H9 (cell line): ENCODE results near the gene GYS1. TPM values are rescaled to one million over a fixed set of nuclear protein-coding genes. Genes with fewer than 3 reads are reported as not detected.
A peak's percentile ranks its signal among the peaks of the same experiment; 100 is the strongest.

Source experiments
- DNase-seq: peaks from one replicate; pipeline ENCODE4 v3.0.0-alpha.2; 2017
- H2AFZ ChIP-seq: one replicate; pipeline ENCODE4 v1.6.1; 2013; ENCODE audit warnings: mild to moderate bottlenecking, low read length, control low read depth, moderate library complexity
- H2AK5ac ChIP-seq: 2 replicates; pipeline ENCODE4 v1.6.1; 2013; ENCODE audit warnings: low read length, control low read depth, mixed read lengths; ENCODE audit not compliant: insufficient read length
- H2BK120ac ChIP-seq: one replicate; pipeline ENCODE4 v1.6.1; 2013; ENCODE audit warnings: low read depth, mild to moderate bottlenecking, low read length, control low read depth, inconsistent platforms; ENCODE audit not compliant: poor library complexity, severe bottlenecking
- H2BK12ac ChIP-seq: 2 replicates; pipeline ENCODE4 v1.6.1; 2013; ENCODE audit warnings: low read length, control low read depth, mixed read lengths, low read depth; ENCODE audit not compliant: insufficient read length
- H2BK15ac ChIP-seq: 2 replicates; pipeline ENCODE4 v1.6.1; 2013; ENCODE audit warnings: low read depth, low read length, control low read depth
- H2BK20ac ChIP-seq: one replicate; pipeline ENCODE4 v1.6.1; 2013; ENCODE audit warnings: low read depth, mild to moderate bottlenecking, low read length, control low read depth, inconsistent platforms; ENCODE audit not compliant: poor library complexity, severe bottlenecking
- H2BK5ac ChIP-seq: 2 replicates; pipeline ENCODE4 v1.6.1; 2013; ENCODE audit warnings: low read length, control low read depth, mixed read lengths; ENCODE audit not compliant: insufficient read length
- H3K14ac ChIP-seq: 2 replicates; pipeline ENCODE4 v1.6.1; 2013; ENCODE audit warnings: low read length, control low read depth; ENCODE audit not compliant: insufficient read depth
- H3K18ac ChIP-seq: 2 replicates; pipeline ENCODE4 v1.6.1; 2013; ENCODE audit warnings: low read depth, mild to moderate bottlenecking, mixed read lengths, low read length, control low read depth; ENCODE audit not compliant: insufficient read length
- H3K23ac ChIP-seq: 2 replicates; pipeline ENCODE4 v1.6.1; 2013; ENCODE audit warnings: low read length, control low read depth, mixed read lengths, low read depth; ENCODE audit not compliant: insufficient read length
- H3K23me2 ChIP-seq: 2 replicates; pipeline ENCODE4 v1.6.1; 2013; ENCODE audit warnings: low read depth, mild to moderate bottlenecking, mixed read lengths, low read length, control low read depth; ENCODE audit not compliant: insufficient read length, poor library complexity, severe bottlenecking
- H3K27ac ChIP-seq: 2 replicates; pipeline ENCODE4 v1.5.1; 2013; ENCODE audit warnings: low read length, control low read depth, mixed read lengths, low read depth; ENCODE audit not compliant: insufficient read length
- H3K27me3 ChIP-seq: 2 replicates; pipeline ENCODE4 v1.6.1; 2013; ENCODE audit warnings: low read length, control low read depth, inconsistent platforms; ENCODE audit not compliant: insufficient read depth
- H3K4ac ChIP-seq: 2 replicates; pipeline ENCODE4 v1.6.1; 2013; ENCODE audit warnings: low read depth, mild to moderate bottlenecking, control low read depth, inconsistent platforms, low read length, moderate library complexity
- H3K4me1 ChIP-seq: 2 replicates; pipeline ENCODE4 v1.6.1; 2013; ENCODE audit warnings: low read length, control low read depth, inconsistent platforms; ENCODE audit not compliant: insufficient read depth
- H3K4me2 ChIP-seq: 2 replicates; pipeline ENCODE4 v1.6.1; 2013; ENCODE audit warnings: low read length, control low read depth, mixed read lengths; ENCODE audit not compliant: insufficient read length, insufficient read depth
- H3K56ac ChIP-seq: 2 replicates; pipeline ENCODE4 v1.6.1; 2013; ENCODE audit warnings: low read depth, mild to moderate bottlenecking, mixed read lengths, low read length, control low read depth; ENCODE audit not compliant: insufficient read length
- H3K79me1 ChIP-seq: 2 replicates; pipeline ENCODE4 v1.6.1; 2013; ENCODE audit warnings: low read depth, mild to moderate bottlenecking, moderate library complexity, low read length, control low read depth, inconsistent platforms; ENCODE audit not compliant: insufficient read depth, poor library complexity, severe bottlenecking
- H3K79me2 ChIP-seq: 2 replicates; pipeline ENCODE4 v1.6.1; 2013; ENCODE audit warnings: low read length, control low read depth, inconsistent platforms; ENCODE audit not compliant: insufficient read depth
- H3K9ac ChIP-seq: 2 replicates; pipeline ENCODE4 v1.6.1; 2013; ENCODE audit warnings: low read length, control low read depth, mixed read lengths; ENCODE audit not compliant: insufficient read length; ENCODE audit errors: extremely low read depth
- H3K9me3 ChIP-seq: one replicate; pipeline ENCODE4 v1.6.1; 2013; ENCODE audit warnings: low read depth, low read length, inconsistent platforms; ENCODE audit not compliant: control insufficient read depth
- H3T11ph ChIP-seq: one replicate; pipeline ENCODE4 v1.6.1; 2013; ENCODE audit warnings: mild to moderate bottlenecking, low read length, control low read depth, inconsistent platforms
- H4K20me1 ChIP-seq: one replicate; pipeline ENCODE4 v1.6.1; 2013; ENCODE audit not compliant: control insufficient read depth, insufficient read length, insufficient read depth
- H4K5ac ChIP-seq: 2 replicates; pipeline ENCODE4 v1.6.1; 2013; ENCODE audit warnings: low read depth, mild to moderate bottlenecking, mixed read lengths, low read length, control low read depth; ENCODE audit not compliant: insufficient read length
- H4K8ac ChIP-seq: replicated peaks from 2 replicates; pipeline ENCODE4 v1.6.1; 2013; ENCODE audit warnings: low read length, control low read depth, mixed read lengths, low read depth; ENCODE audit not compliant: insufficient read length
- H4K91ac ChIP-seq: 2 replicates; pipeline ENCODE4 v1.6.1; 2013; ENCODE audit warnings: low read depth, mild to moderate bottlenecking, moderate library complexity, mixed read lengths, low read length, control low read depth; ENCODE audit not compliant: insufficient read length
- H3K27ac Mint-ChIP-seq, 3 experiments: 2 replicates in 2 of 3; 3 replicates in 1 of 3; pipeline ENCODE4 v1.8.0; 2020 to 2021; ENCODE audit warnings: mixed read lengths in 3 of 3, mild to moderate bottlenecking in 1 of 3, moderate library complexity in 1 of 3
- H3K27me3 Mint-ChIP-seq: 2 replicates; pipeline ENCODE4 v1.8.0; 2021; ENCODE audit warnings: low read depth, mild to moderate bottlenecking, moderate library complexity, mixed read lengths
- H3K36me3 Mint-ChIP-seq, 3 experiments: 2 replicates in 2 of 3; 3 replicates in 1 of 3; pipeline ENCODE4 v1.8.0; 2020 to 2021; ENCODE audit warnings: low read depth in 3 of 3, mixed read lengths in 3 of 3; ENCODE audit not compliant: insufficient read depth in 1 of 3
- H3K4me1 Mint-ChIP-seq, 2 experiments: 2 replicates each; pipeline ENCODE4 v1.8.0; 2020; ENCODE audit warnings: mixed read lengths in 2 of 2
- H3K4me3 Mint-ChIP-seq, 2 experiments: 2 replicates in 1 of 2; 3 replicates in 1 of 2; pipeline ENCODE4 v1.8.0; 2020 to 2021; ENCODE audit warnings: mild to moderate bottlenecking in 2 of 2, mixed read lengths in 2 of 2, moderate library complexity in 1 of 2
- H3K9me3 Mint-ChIP-seq, 2 experiments: 2 replicates in 1 of 2; 3 replicates in 1 of 2; pipeline ENCODE4 v1.8.0; 2020; ENCODE audit warnings: mild to moderate bottlenecking in 2 of 2, mixed read lengths in 2 of 2, moderate library complexity in 1 of 2
- CTCF ChIP-seq: fragments of 200-600 bp; sonication (generic); conservative IDR thresholded peaks from 3 replicates; pipeline ENCODE4 v1.8.0; 2021; ENCODE audit warnings: antibody characterized with exemption, mild to moderate bottlenecking
- WGBS: extraction: QIAGEN DNeasy Blood & Tissue Kit; methylation state at CpG from one replicate; pipeline ENCODE4 v1.1.7; 2013; ENCODE audit warnings: missing lambda C conversion rate, low lambda C conversion rate, mixed read lengths; ENCODE audit not compliant: insufficient read length; ENCODE audit errors: extremely low coverage; 5-methylcytosine and 5-hydroxymethylcytosine counted together
- total RNA-seq: library from RNA; stranded (reverse); gene quantifications from 2 replicates; pipeline ENCODE4 v1.2.1, GENCODE V29; 2021

Gene GYS1
- total RNA-seq, 1 experiment from 2014 or later, result 44.3 TPM

GRCh38 chr19:48991873-48992580, 1.1 kb downstream of the GYS1 start:
- Histone ChIP-seq H2AK5ac (no peak overlapping the region), H2BK5ac (no peak overlapping the region), H3K56ac (no peak overlapping the region), H3T11ph (no peak overlapping the region), H2BK15ac (no peak overlapping the region), H2BK20ac (no peak overlapping the region), H3K4ac (no peak overlapping the region), H4K8ac (no peak overlapping the region), H3K79me1 (no peaks in the 10 kb centered on the region), H4K20me1 (no peaks in the 10 kb centered on the region), H2BK120ac (no peak overlapping the region), H3K79me2 (peaks cover 9% of the 10 kb centered on the region; the same call in 1 of the 2 replicates), H3K23me2 (peaks cover 8% of the 10 kb centered on the region), H3K27me3 (no peaks in the 10 kb centered on the region), H3K27ac (no peak overlapping the region), H2AFZ (no peak overlapping the region), H3K4me1 (no peaks in the 10 kb centered on the region; the same call in 1 of the 2 replicates), H3K4me2 (peak overlapping the region; percentile 80), H3K14ac (no peak overlapping the region; the same call in 1 of the 2 replicates), H3K23ac (no peak overlapping the region), H4K5ac (no peak overlapping the region), H3K18ac (no peak overlapping the region), H4K91ac (no peak overlapping the region), H2BK12ac (no peak overlapping the region), H3K9me3 (no peaks in the 10 kb centered on the region), H3K9ac (peak overlapping the region; percentile 69)
- Mint-ChIP-seq H3K4me1 (peaks cover 30 to 35% of the 10 kb centered on the region in 2 experiments), H3K27ac (peak overlapping the region; percentile 5 to 98 (median 73)), H3K27me3 (no peaks in the 10 kb centered on the region), H3K36me3 (peaks cover 17 to 36% (median 35%) of the 10 kb centered on the region in 3 experiments), H3K9me3 (no peaks in the 10 kb centered on the region), H3K4me3 (peak overlapping the region; percentile 93 to 95)
- TF ChIP-seq CTCF, result no peak
- peak; percentile 51 for DNase-seq
- WGBS, result no CpG with 5 or more reads among the region's 8 CpGs
